A549 (cell line): ENCODE measurements around the gene ARL15. TPM values are rescaled to one million over a fixed set of nuclear protein-coding genes. Genes with fewer than 3 reads are reported as not detected.

ENCODE experiments used
- ATAC-seq, 2 experiments: fragments of 200-7000 bp in 1 of 2; fragments of >200 bp in 1 of 2; cut with Nextera tagmentation in 1 of 2; cut with Tn5 transposase in 1 of 2; 3 replicates each; pipeline versions ENCODE4 v1.8.0 to v1.9.1; 2018 to 2020; ENCODE audit warnings: mild to moderate bottlenecking in 1 of 2, moderate library complexity in 1 of 2
- CTCF ChIA-PET: fragments of 300-600 bp; sonication (Branson Sonifier 250); formaldehyde crosslinking; extraction: SDS; loops from one replicate; lab custom pipeline; 2021; ENCODE audit warnings: antibody characterized with exemption, inconsistent platforms; lab: Yijun Ruan, JAX
- POLR2A ChIA-PET: fragments of 350-600 bp; formaldehyde crosslinking; extraction: SDS; loops from one replicate; lab custom pipeline; 2021; ENCODE audit warnings: antibody characterized with exemption, inconsistent platforms; lab: Yijun Ruan, JAX
- DNase-seq, 2 experiments: peaks; one replicate each; pipeline versions ENCODE4 v3.0.0 to v3.0.0-alpha.2; 2011 to 2016; ENCODE audit warnings: low read depth in 1 of 2, low spot score in 1 of 2
- FAIRE-seq: peaks from 2 replicates; lab custom pipeline; 2011; peaks lifted over from hg19 to GRCh38; lab: Jason Lieb, UNC
- H3K27ac ChIP-seq, 2 experiments: fragments of >200 bp; sonication (Bioruptor Twin); formaldehyde crosslinking; 3 replicates each; pipeline ENCODE4 v1.5.1; 2016 to 2017
- H3K4me1 ChIP-seq: fragments of >200 bp; sonication (Bioruptor Twin); formaldehyde crosslinking; 3 replicates; pipeline ENCODE4 v1.6.1; 2016
- H3K4me2 ChIP-seq: fragments of >200 bp; sonication (Bioruptor Twin); formaldehyde crosslinking; 3 replicates; pipeline ENCODE4 v1.6.1; 2016
- H3K4me3 ChIP-seq: fragments of >200 bp; sonication (Bioruptor Twin); formaldehyde crosslinking; 3 replicates; pipeline ENCODE4 v1.5.1; 2016
- H3K9me3 ChIP-seq: fragments of >200 bp; sonication (Bioruptor Twin); formaldehyde crosslinking; 3 replicates; pipeline ENCODE4 v1.6.1; 2016
- ATOH8 ChIP-seq: fragments of 250-450 bp; sonication (Bioruptor Pico); IDR thresholded peaks from 2 replicates; pipeline ENCODE4 v1.5.0; 2020; ENCODE audit warnings: low read depth, mild to moderate bottlenecking, moderate library complexity
- CBX2 ChIP-seq: fragments of 200-600 bp; sonication (generic); IDR thresholded peaks from 2 replicates; pipeline ENCODE4 v1.6.1; 2016; ENCODE audit warnings: low read depth, mild to moderate bottlenecking, borderline replicate concordance
- CEBPB ChIP-seq, 2 experiments: fragments of >200 bp in 1 of 2; sonication (Bioruptor Twin) in 1 of 2; formaldehyde crosslinking in 1 of 2; IDR thresholded peaks; 2 replicates each; pipeline ENCODE4 v1.6.1; 2012 to 2016
- CHD2 ChIP-seq: fragments of 150-350 bp; IDR thresholded peaks from 2 replicates; pipeline ENCODE4 v1.6.1; 2014; ENCODE audit warnings: low read length; ENCODE audit not compliant: partially characterized antibody
- CHD4 ChIP-seq: fragments of 200-600 bp; sonication (generic); IDR thresholded peaks from 2 replicates; pipeline ENCODE4 v1.6.1; 2016; ENCODE audit warnings: antibody characterized with exemption, mild to moderate bottlenecking, borderline replicate concordance
- EHMT2 ChIP-seq: fragments of 200-600 bp; sonication (generic); IDR thresholded peaks from 2 replicates; pipeline ENCODE4 v1.6.1; 2016; ENCODE audit warnings: antibody characterized with exemption, low read depth, mild to moderate bottlenecking, moderate library complexity
- FOSL2 ChIP-seq, 2 experiments: fragments of 450-650 bp in 1 of 2; fragments of >200 bp in 1 of 2; sonication (Bioruptor Twin) in 1 of 2; formaldehyde crosslinking; IDR thresholded peaks; 2 replicates each; pipeline versions ENCODE4 v1.5.0 to v1.6.1; 2016 to 2020; ENCODE audit warnings: mild to moderate bottlenecking in 1 of 2, moderate library complexity in 1 of 2
- FOXS1 ChIP-seq: fragments of 250-450 bp; sonication (Bioruptor Pico); IDR thresholded peaks from 2 replicates; pipeline ENCODE4 v1.5.0; 2020; ENCODE audit warnings: mild to moderate bottlenecking, moderate library complexity
- GATA3 ChIP-seq: IDR thresholded peaks from 2 replicates; pipeline ENCODE4 v1.6.1; 2012; ENCODE audit warnings: borderline replicate concordance
- HDAC2 ChIP-seq: fragments of 200-600 bp; sonication (generic); IDR thresholded peaks from 2 replicates; pipeline ENCODE4 v1.6.1; 2016
- HEYL ChIP-seq: fragments of 250-450 bp; sonication (Bioruptor Pico); IDR thresholded peaks from 2 replicates; pipeline ENCODE4 v1.8.0; 2021; ENCODE audit warnings: mild to moderate bottlenecking, moderate library complexity
- HMGXB4 ChIP-seq: fragments of 250-450 bp; sonication (Bioruptor Pico); IDR thresholded peaks from 2 replicates; pipeline ENCODE4 v1.5.0; 2021; ENCODE audit warnings: mild to moderate bottlenecking, moderate library complexity, borderline replicate concordance
- JUNB ChIP-seq: fragments of >200 bp; sonication (Bioruptor Twin); formaldehyde crosslinking; IDR thresholded peaks from 2 replicates; pipeline ENCODE4 v1.6.1; 2016
- MAX ChIP-seq: IDR thresholded peaks from 2 replicates; pipeline ENCODE4 v1.6.1; 2012
- MYC ChIP-seq: IDR thresholded peaks from 2 replicates; pipeline ENCODE4 v1.6.1; 2012; ENCODE audit warnings: mild to moderate bottlenecking, inconsistent platforms, low read length, improper control_type of control experiment, borderline replicate concordance
- NFE2L2 ChIP-seq: fragments of 150-350 bp; conservative IDR thresholded peaks from 2 replicates; pipeline ENCODE4 v1.6.1; 2014; ENCODE audit warnings: low read length
- ZC3H11A ChIP-seq: fragments of 450-650 bp; IDR thresholded peaks from 2 replicates; pipeline ENCODE4 v1.6.1; 2014; ENCODE audit warnings: antibody characterized with exemption, mild to moderate bottlenecking
- ZNF302 ChIP-seq: fragments of 250-450 bp; sonication (Bioruptor Pico); IDR thresholded peaks from 2 replicates; pipeline ENCODE4 v1.9.0; 2021; ENCODE audit warnings: inconsistent platforms, mild to moderate bottlenecking, moderate library complexity
- ZSCAN20 ChIP-seq: fragments of 250-450 bp; sonication (Bioruptor Pico); IDR thresholded peaks from 2 replicates; pipeline ENCODE4 v1.8.0; 2022; ENCODE audit warnings: mild to moderate bottlenecking, moderate library complexity
- WGBS: methylation state at CpG from one replicate; pipeline ENCODE4 v1.1.6; 2017; ENCODE audit errors: missing lambda C conversion rate; 5-methylcytosine and 5-hydroxymethylcytosine counted together
- polyA plus RNA-seq, 4 experiments: library from polyadenylated mRNA; depleted of rRNA in 3 of 4; stranded (reverse); fragments of >200 nt; fragmentation: RNase III in 1 of 4; extraction: RNeasy Plus Mini Kit Qiagen cat#74134 plus additional on column Dnase treatment in 1 of 4; gene quantifications; 2 replicates in 3 of 4; 3 replicates in 1 of 4; pipeline ENCODE4 v1.2.3, GENCODE V29; 2011 to 2017
- TF ChIP-seq, protein P1 (sequence below): fragments of >200 bp; sonication (Bioruptor Twin); formaldehyde crosslinking; IDR thresholded peaks from 2 replicates; pipeline ENCODE4 v1.6.1; 2016
- TF ChIP-seq, protein P2 (sequence below): fragments of >200 bp; sonication (Bioruptor Twin); formaldehyde crosslinking; IDR thresholded peaks from 3 replicates; pipeline ENCODE4 v1.5.1; 2016

ARL15 gene
- polyA plus RNA-seq, 2 of the 4 experiments (the other 2 are of a cell fraction): 11.8 to 12.1 TPM

DNA sequence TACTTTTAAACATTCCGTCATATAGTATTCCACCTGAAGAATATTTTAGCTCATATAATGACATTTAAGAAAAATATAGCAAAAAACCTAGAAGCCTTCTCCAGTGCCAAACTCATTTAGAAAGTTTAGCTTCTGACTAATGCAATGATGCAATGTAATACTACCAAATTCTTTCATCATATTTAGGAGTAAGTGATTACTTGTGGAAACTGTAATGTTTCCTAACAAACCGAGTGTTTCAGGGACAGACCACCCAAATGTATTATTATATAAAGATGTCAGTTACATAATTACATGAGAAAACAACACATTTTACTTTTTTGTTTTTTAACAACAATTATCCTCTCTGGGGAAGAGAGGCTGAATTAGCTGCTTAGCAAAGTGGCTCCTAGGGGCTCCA lies 316.2 kb downstream of the ARL15 start:
- WGBS: 62% methylated on average over 2 of the region's 2 CpGs
- Histone ChIP-seq H3K4me1 (peaks cover 17% of the 10 kb centered on the region), H3K4me3 (no peak overlapping the region), H3K4me2 (peak overlapping the region; percentile 25; the same call in 2 of the 3 replicates), H3K27ac (peak overlapping the region; percentile 63 to 78), H3K9me3 (no peaks in the 10 kb centered on the region)
- POLR2A ChIA-PET: no interaction called here
- no peak for ATAC-seq
- TF ChIP-seq CEBPB (IDR thresholded peaks at IDR 0.05) (peak; percentile 14 to 73; a peak in 3 of 4 replicates), CHD2 (no peak), FOXS1 (no peak), ZC3H11A (no peak), ZSCAN20 (no peak), CHD4 (no peak), MYC (no peak), ZNF302 (CRISPR knock-in tag) (no peak), EHMT2 (no peak), HMGXB4 (CRISPR knock-in tag) (no peak), FOSL2 (IDR thresholded peaks at IDR 0.05) (no peak), FOSL2 (CRISPR knock-in tag; IDR thresholded peaks at IDR 0.05) (peak; percentile 18; the same call in 1 of the 2 replicates)
- TF ChIP-seq, protein P1, sequence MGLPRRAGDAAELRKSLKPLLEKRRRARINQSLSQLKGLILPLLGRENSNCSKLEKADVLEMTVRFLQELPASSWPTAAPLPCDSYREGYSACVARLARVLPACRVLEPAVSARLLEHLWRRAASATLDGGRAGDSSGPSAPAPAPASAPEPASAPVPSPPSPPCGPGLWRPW: 0 out of 2 replicates have a peak, but pooled peaks have one; percentile 10
- FAIRE-seq: no peak
- CTCF ChIA-PET: interaction anchor here (1.7 kb wide), 1 partner anchor 10 kb away, joined by 3 read pairs; no protein-coding TSS in a partner anchor
- DNase-seq: no peak

DNA sequence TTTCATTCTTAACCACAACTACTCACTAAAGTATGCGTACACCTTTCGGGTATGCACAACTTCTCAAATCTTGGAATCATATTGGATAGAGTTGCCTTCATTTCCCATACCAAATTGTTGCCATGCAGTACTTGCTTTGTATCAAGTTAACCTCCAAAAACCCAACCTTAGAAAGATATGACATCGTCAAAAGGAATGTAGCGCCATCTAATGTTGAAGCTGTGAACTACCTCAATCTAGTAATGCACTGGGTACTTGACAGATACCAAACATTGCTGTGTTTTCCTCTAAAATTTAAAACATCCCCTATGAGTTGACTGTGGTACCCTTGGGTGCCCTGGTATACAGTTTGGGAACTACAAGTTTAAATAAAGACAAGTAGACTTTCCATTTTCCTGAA lies 318.4 kb downstream of the ARL15 start:
- H3K4me2 ChIP-seq: no peak overlapping the region
- CTCF ChIA-PET: no interaction called here
- no peaks in the 10 kb centered on the region for H3K9me3 ChIP-seq
- TF ChIP-seq GATA3 (no peak), JUNB (no peak), NFE2L2 (no peak), HDAC2 (no peak), MAX (no peak), HEYL (CRISPR knock-in tag) (no peak), CBX2 (no peak), ATOH8 (no peak)
- TF ChIP-seq, protein P2, sequence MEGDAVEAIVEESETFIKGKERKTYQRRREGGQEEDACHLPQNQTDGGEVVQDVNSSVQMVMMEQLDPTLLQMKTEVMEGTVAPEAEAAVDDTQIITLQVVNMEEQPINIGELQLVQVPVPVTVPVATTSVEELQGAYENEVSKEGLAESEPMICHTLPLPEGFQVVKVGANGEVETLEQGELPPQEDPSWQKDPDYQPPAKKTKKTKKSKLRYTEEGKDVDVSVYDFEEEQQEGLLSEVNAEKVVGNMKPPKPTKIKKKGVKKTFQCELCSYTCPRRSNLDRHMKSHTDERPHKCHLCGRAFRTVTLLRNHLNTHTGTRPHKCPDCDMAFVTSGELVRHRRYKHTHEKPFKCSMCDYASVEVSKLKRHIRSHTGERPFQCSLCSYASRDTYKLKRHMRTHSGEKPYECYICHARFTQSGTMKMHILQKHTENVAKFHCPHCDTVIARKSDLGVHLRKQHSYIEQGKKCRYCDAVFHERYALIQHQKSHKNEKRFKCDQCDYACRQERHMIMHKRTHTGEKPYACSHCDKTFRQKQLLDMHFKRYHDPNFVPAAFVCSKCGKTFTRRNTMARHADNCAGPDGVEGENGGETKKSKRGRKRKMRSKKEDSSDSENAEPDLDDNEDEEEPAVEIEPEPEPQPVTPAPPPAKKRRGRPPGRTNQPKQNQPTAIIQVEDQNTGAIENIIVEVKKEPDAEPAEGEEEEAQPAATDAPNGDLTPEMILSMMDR: peak; percentile 22; the same call in 1 of the 3 replicates
- TF ChIP-seq, all 56 proteins: peak for 1
- H3K27ac ChIP-seq: no peak overlapping the region
- DNase-seq: peak in 1 of 2 experiments; percentile 28
- H3K4me1 ChIP-seq: peaks cover 17% of the 10 kb centered on the region
- ATAC-seq: no peak
- POLR2A ChIA-PET: no interaction called here
- FAIRE-seq: no peak
- no peak overlapping the region for H3K4me3 ChIP-seq
- 94% methylated on average over 4 of the region's 4 CpGs for WGBS
